Loucy (cell line): Measurements from ENCODE around the gene ADAMTS6.

Source experiments
- H2AFZ ChIP-seq: fragments of 200-600 bp; sonication (generic); 2 replicates; pipeline ENCODE4 v1.6.0; 2016; ENCODE audit warnings: antibody characterized with exemption, mild to moderate bottlenecking, low read length, moderate library complexity
- H3F3A ChIP-seq: fragments of 200-600 bp; 2 replicates; pipeline ENCODE4 v1.6.0; 2016; ENCODE audit warnings: antibody characterized with exemption, low read depth, mild to moderate bottlenecking
- H3K27me3 ChIP-seq: fragments of 200-600 bp; sonication (generic); 2 replicates; pipeline ENCODE4 v1.6.1; 2014; ENCODE audit warnings: low read length, mild to moderate bottlenecking; ENCODE audit not compliant: insufficient read depth, poor library complexity, severe bottlenecking
- H3K36me3 ChIP-seq: fragments of 200-600 bp; sonication (generic); 2 replicates; pipeline ENCODE4 v1.6.1; 2016; ENCODE audit warnings: low read length; ENCODE audit not compliant: insufficient read depth
- H3K4me1 ChIP-seq: fragments of 200-600 bp; sonication (generic); 2 replicates; pipeline ENCODE4 v1.5.1; 2014; ENCODE audit warnings: low read length, mild to moderate bottlenecking; ENCODE audit not compliant: insufficient read depth, poor library complexity, severe bottlenecking
- H3K4me2 ChIP-seq: fragments of 200-600 bp; sonication (generic); 2 replicates; pipeline ENCODE4 v1.6.0; 2014; ENCODE audit warnings: antibody characterized with exemption, low read length, low read depth, mild to moderate bottlenecking; ENCODE audit not compliant: poor library complexity, severe bottlenecking
- H3K4me3 ChIP-seq: fragments of 200-600 bp; sonication (generic); 2 replicates; pipeline ENCODE4 v1.5.1; 2014; ENCODE audit warnings: low read length, mild to moderate bottlenecking, mixed read lengths; ENCODE audit not compliant: poor library complexity, severe bottlenecking
- H3K79me2 ChIP-seq: fragments of 200-600 bp; sonication (generic); 2 replicates; pipeline ENCODE4 v1.6.1; 2014; ENCODE audit warnings: low read length; ENCODE audit not compliant: insufficient read depth
- H3K9ac ChIP-seq: fragments of 200-600 bp; sonication (generic); 2 replicates; pipeline ENCODE4 v1.6.0; 2014; ENCODE audit warnings: mild to moderate bottlenecking, low read depth, low read length, moderate library complexity; ENCODE audit not compliant: poor library complexity, severe bottlenecking
- H3K9me2 ChIP-seq: fragments of 200-600 bp; sonication (generic); replicated peaks from 2 replicates; pipeline ENCODE4 v1.6.1; 2016; ENCODE audit warnings: low read depth, low read length, mixed read lengths
- H3K9me3 ChIP-seq: fragments of 200-600 bp; sonication (generic); 2 replicates; pipeline ENCODE4 v1.6.1; 2014; ENCODE audit warnings: mild to moderate bottlenecking, antibody characterized with exemption, low read length, low read depth; ENCODE audit not compliant: insufficient read depth
- H4K20me1 ChIP-seq: fragments of 200-600 bp; sonication (generic); 2 replicates; pipeline ENCODE4 v1.6.0; 2014; ENCODE audit warnings: antibody characterized with exemption, low read length, mild to moderate bottlenecking; ENCODE audit not compliant: insufficient read depth, poor library complexity, severe bottlenecking
- EZH2phosphoT487 ChIP-seq: fragments of 200-600 bp; IDR thresholded peaks from 2 replicates; pipeline ENCODE4 v1.6.1; 2018; ENCODE audit warnings: antibody characterized with exemption, mild to moderate bottlenecking, moderate library complexity, borderline replicate concordance
- TF ChIP-seq, protein P1 (sequence below): fragments of 200-600 bp; sonication (generic); conservative IDR thresholded peaks from 2 replicates; pipeline ENCODE4 v1.5.1; 2014; ENCODE audit warnings: mild to moderate bottlenecking, antibody characterized with exemption, low read length

The ADAMTS6 gene

DNA sequence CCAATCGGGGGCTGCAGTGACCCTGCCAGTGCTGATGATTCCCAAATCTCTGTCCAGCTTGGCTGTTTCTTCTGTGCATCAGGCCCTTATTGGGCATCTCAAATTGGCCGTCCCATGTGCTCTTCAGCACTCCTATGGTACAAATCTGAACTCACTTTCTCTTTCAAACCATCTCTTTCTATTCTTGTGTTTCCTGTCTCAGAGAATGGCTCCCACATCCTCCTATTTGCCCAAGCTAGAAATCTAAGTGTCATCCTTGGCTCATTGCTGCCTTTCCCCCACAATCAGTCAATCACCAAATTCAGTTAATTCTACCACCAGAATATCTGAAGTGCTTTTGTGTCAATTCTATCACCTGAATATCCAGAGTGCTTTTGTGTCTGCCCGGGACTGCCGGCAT is 376.4 kb downstream of the ADAMTS6 start:
- no peak overlapping the region for H3K4me3 ChIP-seq
- H3K9ac ChIP-seq, result no peak overlapping the region
- H3F3A ChIP-seq, result no peaks in the 10 kb centered on the region
- H3K27me3 ChIP-seq, result no peaks in the 10 kb centered on the region
- no peaks in the 10 kb centered on the region for H4K20me1 ChIP-seq
- H3K9me2 ChIP-seq, result no peaks in the 10 kb centered on the region
- no peaks in the 10 kb centered on the region for H3K9me3 ChIP-seq
- TF ChIP-seq, protein P1, sequence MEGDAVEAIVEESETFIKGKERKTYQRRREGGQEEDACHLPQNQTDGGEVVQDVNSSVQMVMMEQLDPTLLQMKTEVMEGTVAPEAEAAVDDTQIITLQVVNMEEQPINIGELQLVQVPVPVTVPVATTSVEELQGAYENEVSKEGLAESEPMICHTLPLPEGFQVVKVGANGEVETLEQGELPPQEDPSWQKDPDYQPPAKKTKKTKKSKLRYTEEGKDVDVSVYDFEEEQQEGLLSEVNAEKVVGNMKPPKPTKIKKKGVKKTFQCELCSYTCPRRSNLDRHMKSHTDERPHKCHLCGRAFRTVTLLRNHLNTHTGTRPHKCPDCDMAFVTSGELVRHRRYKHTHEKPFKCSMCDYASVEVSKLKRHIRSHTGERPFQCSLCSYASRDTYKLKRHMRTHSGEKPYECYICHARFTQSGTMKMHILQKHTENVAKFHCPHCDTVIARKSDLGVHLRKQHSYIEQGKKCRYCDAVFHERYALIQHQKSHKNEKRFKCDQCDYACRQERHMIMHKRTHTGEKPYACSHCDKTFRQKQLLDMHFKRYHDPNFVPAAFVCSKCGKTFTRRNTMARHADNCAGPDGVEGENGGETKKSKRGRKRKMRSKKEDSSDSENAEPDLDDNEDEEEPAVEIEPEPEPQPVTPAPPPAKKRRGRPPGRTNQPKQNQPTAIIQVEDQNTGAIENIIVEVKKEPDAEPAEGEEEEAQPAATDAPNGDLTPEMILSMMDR, result no peak
- TF ChIP-seq EZH2phosphoT487, result no peak
- no peak overlapping the region for H2AFZ ChIP-seq
- H3K4me2 ChIP-seq, result no peak overlapping the region
- no peaks in the 10 kb centered on the region for H3K79me2 ChIP-seq
- H3K4me1 ChIP-seq, result no peaks in the 10 kb centered on the region
- H3K36me3 ChIP-seq, result no peaks in the 10 kb centered on the region

DNA sequence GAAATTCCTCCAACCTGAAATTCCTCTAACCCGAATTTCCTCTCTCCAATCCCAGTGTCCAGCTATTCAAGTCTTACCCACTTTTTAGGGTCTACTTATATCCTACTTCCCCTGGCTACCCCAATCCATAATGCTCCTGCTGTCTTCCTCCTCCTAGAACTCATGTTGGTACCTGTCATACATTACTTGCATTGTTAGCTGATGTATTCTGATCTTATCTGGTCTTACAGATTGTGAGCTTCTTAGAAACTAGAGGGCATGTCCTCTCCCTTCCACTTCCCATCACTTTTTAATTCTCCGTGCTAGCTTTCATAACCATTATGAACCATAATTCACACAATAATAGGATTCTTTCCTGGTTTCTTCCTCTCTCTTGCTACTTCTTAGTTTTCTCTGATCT is 376.9 kb downstream of the ADAMTS6 start:
- Histone ChIP-seq H3K79me2 (no peaks in the 10 kb centered on the region), H3K36me3 (no peaks in the 10 kb centered on the region), H3K9me3 (no peaks in the 10 kb centered on the region), H3K4me3 (no peak overlapping the region), H3K9me2 (no peaks in the 10 kb centered on the region), H2AFZ (no peak overlapping the region), H3F3A (no peaks in the 10 kb centered on the region), H3K4me2 (no peak overlapping the region), H3K4me1 (no peaks in the 10 kb centered on the region), H3K9ac (no peak overlapping the region), H4K20me1 (no peaks in the 10 kb centered on the region), H3K27me3 (no peaks in the 10 kb centered on the region)
- TF ChIP-seq, protein P1, result no peak
- TF ChIP-seq EZH2phosphoT487, result no peak

DNA sequence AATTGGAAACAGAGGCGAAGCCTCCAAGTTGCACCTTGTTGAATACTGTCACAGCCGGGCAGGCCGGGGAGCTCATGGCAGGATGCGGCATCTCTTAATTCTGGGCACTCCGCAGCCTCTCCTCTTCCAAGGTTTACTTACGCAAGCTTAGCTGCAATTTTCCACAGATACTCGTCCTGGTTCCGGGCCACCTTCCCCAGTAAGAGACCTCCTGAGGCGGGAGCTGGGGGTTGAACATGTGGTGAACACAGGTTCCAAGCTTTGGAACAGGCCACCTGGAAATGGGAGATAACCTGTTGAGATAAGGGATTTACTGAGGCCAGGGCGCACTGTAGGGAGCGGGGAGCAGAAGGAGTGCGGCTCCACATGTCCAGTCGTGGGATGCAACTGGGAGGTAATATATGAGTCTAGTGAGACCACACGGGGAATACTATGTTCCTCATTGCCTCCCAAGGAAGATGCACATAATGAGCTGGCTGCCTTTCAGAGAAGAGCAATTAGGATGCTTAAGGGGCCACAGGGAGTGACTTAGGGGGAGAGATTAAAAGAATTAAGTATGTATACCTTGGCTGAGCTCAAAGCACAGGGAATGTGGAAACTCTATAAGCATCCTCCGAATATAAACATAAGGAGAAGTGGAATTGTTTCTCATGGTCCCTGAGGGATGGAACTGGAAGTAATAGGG is 377.8 kb downstream of the ADAMTS6 start:
- Histone ChIP-seq H3K4me2 (no peak overlapping the region), H2AFZ (no peak overlapping the region), H3K9me3 (no peaks in the 10 kb centered on the region), H3K9ac (no peak overlapping the region), H3K27me3 (no peaks in the 10 kb centered on the region), H3K4me1 (no peaks in the 10 kb centered on the region), H3K9me2 (no peaks in the 10 kb centered on the region), H3K4me3 (no peak overlapping the region), H4K20me1 (no peaks in the 10 kb centered on the region), H3F3A (no peaks in the 10 kb centered on the region), H3K36me3 (no peaks in the 10 kb centered on the region), H3K79me2 (no peaks in the 10 kb centered on the region)
- TF ChIP-seq EZH2phosphoT487, result no peak
- TF ChIP-seq, protein P1, result no peak
